Measurements from ENCODE around the gene GRIN1. TPM values are rescaled to one million over a fixed set of nuclear protein-coding genes. Genes with fewer than 3 reads are reported as not detected.

Gene GRIN1
- total and polyA plus RNA-seq, 2 donors (not counting 3 experiments of a cell fraction or from before 2014, with no cell fraction given), result not detected

- no TSS peak for BruUV-seq (replicated peaks)
- peaks cover 15% of the 10 kb centered on the region for H3K4me1 ChIP-seq (ENCODE audit: control insufficient read depth, extremely low read depth, insufficient read depth, low read length)
- H3K4me3 ChIP-seq (replicated peaks in 1 of 3; ENCODE audit: insufficient read depth in 1 of 3, low read depth in 1 of 3, low read length in 3 of 3), result no peak overlapping the region
- DNase-seq (ENCODE audit: low read depth, low spot score) (no peak), FAIRE-seq (no peak)
- H4K20me1 ChIP-seq (replicated peaks; ENCODE audit: control insufficient read depth, extremely low read depth, insufficient read depth, low read length), result no peaks in the 10 kb centered on the region
- dilution Hi-C loops (cut with MboI; ENCODE audit: extremely low pct_ligation_motif_present, low sequenced_read_pairs), result no loop called here
- ChIA-PET POLR2A (no interaction called here), CTCF (interaction anchor here (0.7 kb wide), 1 partner anchor 45 kb away, joined by 3 read pairs; the partner anchor contains the start of gene RNF224)
- H3K36me3 ChIP-seq (ENCODE audit: control insufficient read depth in 2 of 2, extremely low read depth in 1 of 2, insufficient read depth in 2 of 2, low read length in 2 of 2), result peaks cover 0 to 56% of the 10 kb centered on the region in 2 experiments
- no peak overlapping the region for H2AFZ ChIP-seq (ENCODE audit: low read depth, low read length)
- no peak overlapping the region for H3K4me2 ChIP-seq (ENCODE audit: insufficient read depth, low read length)
- TF ChIP-seq EZH2 (IDR thresholded peaks at IDR 0.05; ENCODE audit: borderline replicate concordance, low read depth, low read length, severe bottlenecking) (no peak), FOS (IDR thresholded peaks at IDR 0.05; ENCODE audit: borderline replicate concordance, insufficient read depth, low read length) (no peak), GATA2 (IDR thresholded peaks at IDR 0.05; ENCODE audit: insufficient read depth, insufficient read length, low read depth, low read length) (no peak), POLR2A (IDR thresholded peaks at IDR 0.05; ENCODE audit: low read depth, low read length) (no peak), MYC (IDR thresholded peaks at IDR 0.05; ENCODE audit: low read depth, low read length) (no peak)
- TF ChIP-seq, protein P1, sequence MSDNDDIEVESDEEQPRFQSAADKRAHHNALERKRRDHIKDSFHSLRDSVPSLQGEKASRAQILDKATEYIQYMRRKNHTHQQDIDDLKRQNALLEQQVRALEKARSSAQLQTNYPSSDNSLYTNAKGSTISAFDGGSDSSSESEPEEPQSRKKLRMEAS (IDR thresholded peaks at IDR 0.05; ENCODE audit: insufficient read depth, insufficient read length), result no peak
- TF ChIP-seq, protein P2, sequence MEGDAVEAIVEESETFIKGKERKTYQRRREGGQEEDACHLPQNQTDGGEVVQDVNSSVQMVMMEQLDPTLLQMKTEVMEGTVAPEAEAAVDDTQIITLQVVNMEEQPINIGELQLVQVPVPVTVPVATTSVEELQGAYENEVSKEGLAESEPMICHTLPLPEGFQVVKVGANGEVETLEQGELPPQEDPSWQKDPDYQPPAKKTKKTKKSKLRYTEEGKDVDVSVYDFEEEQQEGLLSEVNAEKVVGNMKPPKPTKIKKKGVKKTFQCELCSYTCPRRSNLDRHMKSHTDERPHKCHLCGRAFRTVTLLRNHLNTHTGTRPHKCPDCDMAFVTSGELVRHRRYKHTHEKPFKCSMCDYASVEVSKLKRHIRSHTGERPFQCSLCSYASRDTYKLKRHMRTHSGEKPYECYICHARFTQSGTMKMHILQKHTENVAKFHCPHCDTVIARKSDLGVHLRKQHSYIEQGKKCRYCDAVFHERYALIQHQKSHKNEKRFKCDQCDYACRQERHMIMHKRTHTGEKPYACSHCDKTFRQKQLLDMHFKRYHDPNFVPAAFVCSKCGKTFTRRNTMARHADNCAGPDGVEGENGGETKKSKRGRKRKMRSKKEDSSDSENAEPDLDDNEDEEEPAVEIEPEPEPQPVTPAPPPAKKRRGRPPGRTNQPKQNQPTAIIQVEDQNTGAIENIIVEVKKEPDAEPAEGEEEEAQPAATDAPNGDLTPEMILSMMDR (IDR thresholded peaks at IDR 0.05; ENCODE audit: extremely low read depth in 1 of 2, insufficient read depth in 1 of 2, low read depth in 1 of 2, low read length in 2 of 2), result no peak
- no peaks in the 10 kb centered on the region for H3K9me3 ChIP-seq (replicated peaks; ENCODE audit: control insufficient read depth, insufficient read depth, low read length)
- intact Hi-C loops (cut with micrococcal nuclease), result no loop called here
- H3K9ac ChIP-seq (replicated peaks; ENCODE audit: extremely low read depth, insufficient read depth, low read length), result no peak overlapping the region
- no peaks in the 10 kb centered on the region for H3K9me1 ChIP-seq (replicated peaks; ENCODE audit: control insufficient read depth, extremely low read depth, insufficient read depth, low read length)
- H3K27ac ChIP-seq (ENCODE audit: insufficient read depth, low read depth, low read length), result no peak overlapping the region
- no peaks in the 10 kb centered on the region for H3K27me3 ChIP-seq (ENCODE audit: control insufficient read depth in 2 of 2, insufficient read depth in 2 of 2, low read length in 2 of 2)
- H3K79me2 ChIP-seq (ENCODE audit: control insufficient read depth, insufficient read depth, low read length), result peaks cover 18% of the 10 kb centered on the region
Measured at GRCh38 chr9:137182836-137183235, 43.9 kb downstream of the GRIN1 start.
